Measurements from ENCODE around the gene MTCH1. TPM values are rescaled to one million over a fixed set of nuclear protein-coding genes. Genes with fewer than 3 reads are reported as not detected.
A peak's percentile ranks its signal among the peaks of the same experiment; 100 is the strongest.
"Not testable (repeated sequence)": the region's sequence is repeated elsewhere in the genome, so short reads cannot be mapped to it uniquely, and the experiment has no call there.

The MTCH1 gene
- total and polyA plus RNA-seq, 9 of the 15 experiments (the other 6 are each of a cell fraction or from before 2014, with no cell fraction given), result 7.9 to 161 (median 118) TPM

- POLR2A ChIA-PET; FAIRE-seq; BruUV-seq (replicated peaks); DNase-seq (ENCODE audit: extremely low read depth in 1 of 4, low spot score in 3 of 4); H3K27ac ChIP-seq (ENCODE audit: extremely low read depth, low read depth, low read length); CTCF ChIA-PET (ENCODE audit: low intra/inter-chr PET ratio); H3K36me3 ChIP-seq (ENCODE audit: control insufficient read depth, insufficient read depth, low read length); H3K9me1 ChIP-seq (ENCODE audit: control insufficient read depth, insufficient read depth, low read length); ATAC-seq; H3K9me3 ChIP-seq (replicated peaks; ENCODE audit: control insufficient read depth, insufficient read depth, low read depth, low read length); H3K79me2 ChIP-seq (ENCODE audit: control insufficient read depth, insufficient read depth, low read length); intact Hi-C loops (cut with micrococcal nuclease); H4K20me1 ChIP-seq (replicated peaks; ENCODE audit: control insufficient read depth, insufficient read depth, low read length); H3K4me1 ChIP-seq (replicated peaks in 1 of 2; ENCODE audit: control insufficient read depth in 2 of 2, insufficient read depth in 2 of 2, low read length in 2 of 2); in situ Hi-C loops (cut with MboI); H3K4me3 ChIP-seq; H3K9ac ChIP-seq (ENCODE audit: insufficient read depth in 1 of 2, low read depth in 2 of 2, low read length in 2 of 2); H3K4me2 ChIP-seq (ENCODE audit: insufficient read depth, low read length); H2AFZ ChIP-seq (ENCODE audit: low read depth, low read length): not testable (repeated sequence)
- TF ChIP-seq CBX2 (IDR thresholded peaks at IDR 0.05; ENCODE audit: insufficient read depth, low read length, poor library complexity, severe bottlenecking) (peak; percentile 82), CBX8 (IDR thresholded peaks at IDR 0.05; ENCODE audit: borderline replicate concordance, extremely low read depth, low read depth, low read length, poor library complexity, severe bottlenecking) (peak; percentile 30)
- H3K27me3 ChIP-seq (ENCODE audit: control insufficient read depth in 2 of 2, insufficient read depth in 2 of 2, low read length in 2 of 2), result peaks cover 19 to 55% of the 10 kb centered on the region in 2 experiments
- 16% methylated on average over 9 of the region's 9 CpGs for WGBS (ENCODE audit: insufficient coverage, low coverage, missing lambda C conversion rate)
These were observed 36.9 kb downstream of the MTCH1 start for GRCh38 chr6:36949076-36949475.

- intact Hi-C loops (cut with micrococcal nuclease), result no loop called here
- peak; percentile 58 for ATAC-seq
These were observed 38.2 kb downstream of the MTCH1 start for GRCh38 chr6:36947570-36948351.

More at GRCh38 chr6:36947570-36948351, 38.2 kb downstream of the MTCH1 start:
- Histone ChIP-seq H3K27me3 (ENCODE audit: control insufficient read depth in 2 of 2, insufficient read depth in 2 of 2, low read length in 2 of 2) (peaks cover 24 to 61% of the 10 kb centered on the region in 2 experiments), H4K20me1 (replicated peaks; ENCODE audit: control insufficient read depth, insufficient read depth, low read length) (peaks cover 2% of the 10 kb centered on the region; the same call in 1 of the 2 replicates), H3K9me3 (replicated peaks; ENCODE audit: control insufficient read depth, insufficient read depth, low read depth, low read length) (no peaks in the 10 kb centered on the region), H3K79me2 (ENCODE audit: control insufficient read depth, insufficient read depth, low read length) (no peaks in the 10 kb centered on the region), H3K4me3 (no peak overlapping the region), H3K36me3 (ENCODE audit: control insufficient read depth, insufficient read depth, low read length) (no peaks in the 10 kb centered on the region), H2AFZ (ENCODE audit: low read depth, low read length) (no peak overlapping the region), H3K4me2 (ENCODE audit: insufficient read depth, low read length) (no peak overlapping the region), H3K4me1 (replicated peaks in 1 of 2; ENCODE audit: control insufficient read depth in 2 of 2, insufficient read depth in 2 of 2, low read length in 2 of 2) (no peaks in the 10 kb centered on the region), H3K9ac (ENCODE audit: insufficient read depth in 1 of 2, low read depth in 2 of 2, low read length in 2 of 2) (no peak overlapping the region), H3K9me1 (ENCODE audit: control insufficient read depth, insufficient read depth, low read length) (no peaks in the 10 kb centered on the region), H3K27ac (ENCODE audit: extremely low read depth, low read depth, low read length) (no peak overlapping the region)
- ChIA-PET CTCF (ENCODE audit: low intra/inter-chr PET ratio) (no interaction called here), POLR2A (interaction anchor here (0.6 to 0.9 kb wide), 5 partner anchors 8 to 60 kb away, joined by 3 read pairs; no protein-coding TSS in a partner anchor)
- FAIRE-seq (no peak), DNase-seq (ENCODE audit: extremely low read depth in 1 of 4, low spot score in 3 of 4) (peak in 1 of 4 experiments; percentile 5)
- no TSS peak for BruUV-seq (replicated peaks)
- TF ChIP-seq IRF2 (CRISPR knock-in tag; IDR thresholded peaks at IDR 0.05), result 0 out of 2 replicates have a peak, but pooled peaks have one; percentile 55
- no peak for TF ChIP-seq MEIS2 (IDR thresholded peaks at IDR 0.05; ENCODE audit: partially characterized antibody)
- TF ChIP-seq, protein P1, sequence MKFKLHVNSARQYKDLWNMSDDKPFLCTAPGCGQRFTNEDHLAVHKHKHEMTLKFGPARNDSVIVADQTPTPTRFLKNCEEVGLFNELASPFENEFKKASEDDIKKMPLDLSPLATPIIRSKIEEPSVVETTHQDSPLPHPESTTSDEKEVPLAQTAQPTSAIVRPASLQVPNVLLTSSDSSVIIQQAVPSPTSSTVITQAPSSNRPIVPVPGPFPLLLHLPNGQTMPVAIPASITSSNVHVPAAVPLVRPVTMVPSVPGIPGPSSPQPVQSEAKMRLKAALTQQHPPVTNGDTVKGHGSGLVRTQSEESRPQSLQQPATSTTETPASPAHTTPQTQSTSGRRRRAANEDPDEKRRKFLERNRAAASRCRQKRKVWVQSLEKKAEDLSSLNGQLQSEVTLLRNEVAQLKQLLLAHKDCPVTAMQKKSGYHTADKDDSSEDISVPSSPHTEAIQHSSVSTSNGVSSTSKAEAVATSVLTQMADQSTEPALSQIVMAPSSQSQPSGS (CRISPR knock-in tag; IDR thresholded peaks at IDR 0.05), result peak; percentile 58; the same call in 1 of the 2 replicates
- WGBS (ENCODE audit: insufficient coverage, low coverage, missing lambda C conversion rate), result 11% methylated on average over 12 of the region's 12 CpGs
- in situ Hi-C loops (cut with MboI), result no loop called here
